ENCODE results near the gene PLXDC2. TPM values are rescaled to one million over a fixed set of nuclear protein-coding genes. Genes with fewer than 3 reads are reported as not detected.

The PLXDC2 gene
- total RNA-seq, 1 experiment from 2014 or later, result 0.20 TPM

- ChIA-PET RAD21 (ENCODE audit: low non-redundant PET in 1 of 2, low total read pairs in 2 of 2, uncharacterized antibody in 2 of 2, unreplicated experiment in 2 of 2) (no interaction called here), CTCF (no interaction called here), POLR2A (no interaction called here)
- no peaks in the 10 kb centered on the region for H3K79me2 ChIP-seq (ENCODE audit: insufficient read depth, low read length)
- no peak overlapping the region for H2AFZ ChIP-seq (ENCODE audit: low read depth, low read length, poor library complexity, severe bottlenecking)
- no peaks in the 10 kb centered on the region for H3K9me2 ChIP-seq (ENCODE audit: insufficient read depth)
- BruUV-seq (replicated peaks), result no TSS peak
- no peak overlapping the region for H3K4me2 ChIP-seq (ENCODE audit: low read length)
- no peak overlapping the region for H3K4me3 ChIP-seq (replicated peaks in 1 of 2; ENCODE audit: low read depth in 1 of 2, low read length in 2 of 2)
- H3K4me1 ChIP-seq (ENCODE audit: control insufficient read depth in 1 of 2, insufficient read depth in 2 of 2, low read length in 2 of 2), result no peaks in the 10 kb centered on the region
- H3K27me3 ChIP-seq (ENCODE audit: insufficient read depth, low read length), result no peaks in the 10 kb centered on the region
- H3K27ac ChIP-seq (ENCODE audit: low read depth, low read length), result no peak overlapping the region
- H3K36me3 ChIP-seq (ENCODE audit: control insufficient read depth in 1 of 2, insufficient read depth in 2 of 2, low read length in 2 of 2), result no peaks in the 10 kb centered on the region
- H3K9ac ChIP-seq (ENCODE audit: low read length), result no peak overlapping the region
- peaks cover 10 to 16% of the 10 kb centered on the region in 2 experiments; a peak in 2 of 4 replicates for H3K9me3 ChIP-seq (ENCODE audit: control insufficient read depth in 1 of 2, insufficient read depth in 1 of 2, low read depth in 1 of 2, low read length in 2 of 2)
- TF ChIP-seq, protein P1, sequence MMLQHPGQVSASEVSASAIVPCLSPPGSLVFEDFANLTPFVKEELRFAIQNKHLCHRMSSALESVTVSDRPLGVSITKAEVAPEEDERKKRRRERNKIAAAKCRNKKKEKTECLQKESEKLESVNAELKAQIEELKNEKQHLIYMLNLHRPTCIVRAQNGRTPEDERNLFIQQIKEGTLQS (IDR thresholded peaks at IDR 0.05), result no peak
- TF ChIP-seq ZNF274 (IDR thresholded peaks at IDR 0.05; ENCODE audit: low read depth, low read length) (no peak), ZFX (IDR thresholded peaks at IDR 0.05) (no peak), EZH2 (IDR thresholded peaks at IDR 0.05) (no peak), POLR2AphosphoS5 (IDR thresholded peaks at IDR 0.05; ENCODE audit: low read depth, low read length) (no peak), RAD21 (IDR thresholded peaks at IDR 0.05; ENCODE audit: low read depth) (no peak)
- intact Hi-C loops (cut with micrococcal nuclease), result no loop called here
- H4K20me1 ChIP-seq (ENCODE audit: insufficient read depth), result no peaks in the 10 kb centered on the region
- DNase-seq (ENCODE audit: low read depth, low spot score), result no peak
- ATAC-seq, result no peak
Observed at GRCh38 chr10:19832699-19833098, 16.5 kb downstream of the PLXDC2 start.

DNA sequence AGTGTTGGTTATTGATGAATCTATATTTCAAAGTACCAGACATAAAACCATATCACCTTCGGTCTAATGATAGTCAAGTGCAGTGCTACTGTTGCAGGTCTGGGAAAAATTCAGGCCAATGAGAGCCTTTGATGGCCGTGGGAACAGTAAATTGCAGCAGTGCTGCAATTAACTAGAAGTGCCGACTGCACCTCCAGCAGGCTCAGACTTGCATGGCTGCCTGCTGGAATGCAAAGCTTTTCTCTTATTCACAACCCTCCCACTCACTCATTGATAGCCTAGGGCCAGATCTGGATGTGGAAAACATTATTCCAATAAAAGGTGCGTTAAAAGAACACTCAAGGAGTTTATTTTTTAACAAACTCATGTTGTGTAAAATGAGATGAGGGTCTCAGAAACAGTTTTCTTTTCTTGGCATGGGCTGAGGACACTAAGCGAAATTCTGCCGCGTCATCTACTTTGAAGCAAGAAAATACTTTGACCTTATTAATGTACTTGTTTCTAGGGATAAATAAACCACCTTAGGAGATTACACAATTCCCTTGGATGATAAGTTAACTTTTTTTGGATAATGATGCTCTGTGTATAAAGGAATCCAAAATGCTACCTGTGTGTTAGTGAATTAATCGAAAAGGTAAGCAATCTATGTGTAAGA lies 17.1 kb downstream of the PLXDC2 start:
- H3K9me2 ChIP-seq (ENCODE audit: insufficient read depth), result no peaks in the 10 kb centered on the region
- H2AFZ ChIP-seq (ENCODE audit: low read depth, low read length, poor library complexity, severe bottlenecking), result no peak overlapping the region
- no peak overlapping the region for H3K27ac ChIP-seq (ENCODE audit: low read depth, low read length)
- ChIA-PET CTCF (no interaction called here), POLR2A (no interaction called here), RAD21 (ENCODE audit: low non-redundant PET in 1 of 2, low total read pairs in 2 of 2, uncharacterized antibody in 2 of 2, unreplicated experiment in 2 of 2) (no interaction called here)
- H3K27me3 ChIP-seq (ENCODE audit: insufficient read depth, low read length), result no peaks in the 10 kb centered on the region
- no peaks in the 10 kb centered on the region for H3K4me1 ChIP-seq (ENCODE audit: control insufficient read depth in 1 of 2, insufficient read depth in 2 of 2, low read length in 2 of 2)
- DNase-seq (ENCODE audit: low read depth, low spot score) (no peak), ATAC-seq (no peak)
- no TSS peak for BruUV-seq (replicated peaks)
- no peaks in the 10 kb centered on the region for H3K36me3 ChIP-seq (ENCODE audit: control insufficient read depth in 1 of 2, insufficient read depth in 2 of 2, low read length in 2 of 2)
- no peak overlapping the region for H3K9ac ChIP-seq (ENCODE audit: low read length)
- intact Hi-C loops (cut with micrococcal nuclease), result no loop called here
- no peaks in the 10 kb centered on the region for H3K79me2 ChIP-seq (ENCODE audit: insufficient read depth, low read length)
- H3K4me3 ChIP-seq (replicated peaks in 1 of 2; ENCODE audit: low read depth in 1 of 2, low read length in 2 of 2), result no peak overlapping the region
- H3K4me2 ChIP-seq (ENCODE audit: low read length), result no peak overlapping the region
- no peaks in the 10 kb centered on the region for H4K20me1 ChIP-seq (ENCODE audit: insufficient read depth)
- H3K9me3 ChIP-seq (ENCODE audit: control insufficient read depth in 1 of 2, insufficient read depth in 1 of 2, low read depth in 1 of 2, low read length in 2 of 2), result peaks cover 10 to 16% of the 10 kb centered on the region in 2 experiments; a peak in 2 of 4 replicates
- TF ChIP-seq EZH2phosphoT487 (IDR thresholded peaks at IDR 0.05; ENCODE audit: borderline replicate concordance) (no peak), CTCF (IDR thresholded peaks at IDR 0.05 in 2 of 3, conservative IDR thresholded peaks at IDR 0.05 in 1 of 3; ENCODE audit: borderline replicate concordance in 1 of 3, insufficient read depth in 1 of 3, low read depth in 2 of 3, low read length in 2 of 3) (no peak), SIN3A (IDR thresholded peaks at IDR 0.05; ENCODE audit: low read depth) (no peak), POLR2AphosphoS5 (IDR thresholded peaks at IDR 0.05; ENCODE audit: low read depth, low read length) (no peak), SP1 (IDR thresholded peaks at IDR 0.05; ENCODE audit: low read depth) (no peak), CEBPB (IDR thresholded peaks at IDR 0.05; ENCODE audit: low read depth) (no peak), CBX3 (IDR thresholded peaks at IDR 0.05; ENCODE audit: low read depth) (no peak), JUND (IDR thresholded peaks at IDR 0.05) (no peak), POLR2A (IDR thresholded peaks at IDR 0.05; ENCODE audit: borderline replicate concordance, extremely low read depth, insufficient read depth, insufficient read length) (no peak), SRF (IDR thresholded peaks at IDR 0.05; ENCODE audit: low read depth) (no peak), EZH2 (IDR thresholded peaks at IDR 0.05) (no peak), RAD21 (IDR thresholded peaks at IDR 0.05; ENCODE audit: low read depth) (no peak)
- TF ChIP-seq, protein P2, sequence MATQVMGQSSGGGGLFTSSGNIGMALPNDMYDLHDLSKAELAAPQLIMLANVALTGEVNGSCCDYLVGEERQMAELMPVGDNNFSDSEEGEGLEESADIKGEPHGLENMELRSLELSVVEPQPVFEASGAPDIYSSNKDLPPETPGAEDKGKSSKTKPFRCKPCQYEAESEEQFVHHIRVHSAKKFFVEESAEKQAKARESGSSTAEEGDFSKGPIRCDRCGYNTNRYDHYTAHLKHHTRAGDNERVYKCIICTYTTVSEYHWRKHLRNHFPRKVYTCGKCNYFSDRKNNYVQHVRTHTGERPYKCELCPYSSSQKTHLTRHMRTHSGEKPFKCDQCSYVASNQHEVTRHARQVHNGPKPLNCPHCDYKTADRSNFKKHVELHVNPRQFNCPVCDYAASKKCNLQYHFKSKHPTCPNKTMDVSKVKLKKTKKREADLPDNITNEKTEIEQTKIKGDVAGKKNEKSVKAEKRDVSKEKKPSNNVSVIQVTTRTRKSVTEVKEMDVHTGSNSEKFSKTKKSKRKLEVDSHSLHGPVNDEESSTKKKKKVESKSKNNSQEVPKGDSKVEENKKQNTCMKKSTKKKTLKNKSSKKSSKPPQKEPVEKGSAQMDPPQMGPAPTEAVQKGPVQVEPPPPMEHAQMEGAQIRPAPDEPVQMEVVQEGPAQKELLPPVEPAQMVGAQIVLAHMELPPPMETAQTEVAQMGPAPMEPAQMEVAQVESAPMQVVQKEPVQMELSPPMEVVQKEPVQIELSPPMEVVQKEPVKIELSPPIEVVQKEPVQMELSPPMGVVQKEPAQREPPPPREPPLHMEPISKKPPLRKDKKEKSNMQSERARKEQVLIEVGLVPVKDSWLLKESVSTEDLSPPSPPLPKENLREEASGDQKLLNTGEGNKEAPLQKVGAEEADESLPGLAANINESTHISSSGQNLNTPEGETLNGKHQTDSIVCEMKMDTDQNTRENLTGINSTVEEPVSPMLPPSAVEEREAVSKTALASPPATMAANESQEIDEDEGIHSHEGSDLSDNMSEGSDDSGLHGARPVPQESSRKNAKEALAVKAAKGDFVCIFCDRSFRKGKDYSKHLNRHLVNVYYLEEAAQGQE (IDR thresholded peaks at IDR 0.05; ENCODE audit: low read depth), result no peak
- TF ChIP-seq, protein P1 (IDR thresholded peaks at IDR 0.05), result no peak

Measured in HCT116 (cell line).